Measurements from ENCODE around the gene ZIM2. TPM values are rescaled to one million over a fixed set of nuclear protein-coding genes. Genes with fewer than 3 reads are reported as not detected.

Gene ZIM2
- total and polyA plus RNA-seq, 2 experiments from 2014 or later = not detected

DNA sequence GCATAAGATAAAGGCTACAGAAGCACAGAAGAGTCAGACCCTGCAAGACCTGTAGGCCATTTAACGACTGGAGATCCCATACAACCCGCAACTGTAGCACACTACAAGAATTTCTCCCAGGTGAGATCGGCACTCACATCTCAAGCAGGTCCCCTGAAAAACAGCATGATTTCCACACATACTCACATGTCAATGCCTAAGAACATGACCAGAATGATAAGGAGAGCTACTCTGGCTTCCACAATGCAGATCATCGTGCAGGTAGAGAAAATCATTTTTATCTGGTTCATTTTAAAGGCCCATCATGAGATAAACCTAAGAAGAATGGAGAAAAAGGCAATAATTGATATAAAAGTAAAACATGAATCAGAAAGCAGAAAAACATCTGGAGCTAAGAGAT is 17.5 kb upstream of the ZIM2 start:
- Histone ChIP-seq H3K36me3 (ENCODE audit: insufficient read depth) (peaks cover 9% of the 10 kb centered on the region; the same call in 1 of the 2 replicates), H4K20me1 (replicated peaks; ENCODE audit: insufficient read depth) (no peaks in the 10 kb centered on the region), H3K4me2 (no peak overlapping the region), H3K4me3 (no peak overlapping the region), H3K9me2 (ENCODE audit: insufficient read depth) (no peaks in the 10 kb centered on the region), H3K27ac (ENCODE audit: low read depth) (no peak overlapping the region), H3K79me2 (replicated peaks; ENCODE audit: insufficient read depth) (no peaks in the 10 kb centered on the region), H2AFZ (no peak overlapping the region), H3K4me1 (ENCODE audit: insufficient read depth) (no peaks in the 10 kb centered on the region), H3K27me3 (ENCODE audit: insufficient read depth) (no peaks in the 10 kb centered on the region), H3F3A (replicated peaks; ENCODE audit: low read depth) (no peaks in the 10 kb centered on the region)
- Mint-ChIP-seq H3K9me3 (peaks cover 95% of the 10 kb centered on the region), H3K4me3 (no peak overlapping the region), H3K4me1 (no peaks in the 10 kb centered on the region), H3K36me3 (ENCODE audit: low read depth) (peaks cover 31% of the 10 kb centered on the region), H3K27ac (no peak overlapping the region), H3K27me3 (ENCODE audit: insufficient read depth, low read depth, poor library complexity) (no peaks in the 10 kb centered on the region)
- TF ChIP-seq EZH2 (IDR thresholded peaks at IDR 0.05; ENCODE audit: low read depth, unreplicated experiment) = no peak
- TF ChIP-seq EZH2phosphoT487 (IDR thresholded peaks at IDR 0.05; ENCODE audit: unreplicated experiment) = no peak
- TF ChIP-seq ZNF114 (CRISPR knock-in tag; IDR thresholded peaks at IDR 0.05) = no peak
- no peak for TF ChIP-seq NANOG (IDR thresholded peaks at IDR 0.05; ENCODE audit: borderline replicate concordance)
- TF ChIP-seq STAT1 (IDR thresholded peaks at IDR 0.05; ENCODE audit: unreplicated experiment) = no peak
- no peak for TF ChIP-seq POLR2AphosphoS5 (IDR thresholded peaks at IDR 0.05; ENCODE audit: low read depth)
- no peak for TF ChIP-seq CTCF (conservative IDR thresholded peaks at IDR 0.05; ENCODE audit: low read depth in 2 of 2)
- ATAC-seq (no peak), DNase-seq (ENCODE audit: low spot score) (no peak)

DNA sequence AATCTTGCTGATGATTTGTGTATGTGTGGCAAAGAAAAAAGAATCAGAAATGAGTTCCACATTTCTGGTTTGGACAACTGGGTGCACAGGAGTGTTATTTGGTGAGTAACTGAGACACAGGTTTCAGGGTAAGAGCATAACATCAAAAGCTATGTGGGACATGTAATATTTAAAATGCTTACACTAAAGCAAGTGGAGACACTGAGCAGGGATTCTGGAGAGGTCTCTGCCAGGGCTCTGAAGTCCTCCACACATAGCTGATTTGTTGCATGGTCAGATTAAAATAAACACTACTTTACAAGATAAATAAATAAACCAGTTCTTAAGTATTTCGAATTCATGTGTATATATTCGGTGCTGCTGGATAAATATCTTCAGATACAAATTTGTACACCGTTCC is 16.3 kb upstream of the ZIM2 start:
- H3K27me3 Mint-ChIP-seq (ENCODE audit: insufficient read depth, low read depth, poor library complexity) = no peaks in the 10 kb centered on the region
- Histone ChIP-seq H3K9me2 (ENCODE audit: insufficient read depth) (no peaks in the 10 kb centered on the region), H3K27me3 (ENCODE audit: insufficient read depth) (no peaks in the 10 kb centered on the region), H2AFZ (no peak overlapping the region), H3K27ac (ENCODE audit: low read depth) (no peak overlapping the region), H3F3A (replicated peaks; ENCODE audit: low read depth) (no peaks in the 10 kb centered on the region), H3K36me3 (ENCODE audit: insufficient read depth) (peaks cover 12% of the 10 kb centered on the region), H3K4me3 (no peak overlapping the region), H3K4me2 (no peak overlapping the region), H3K4me1 (ENCODE audit: insufficient read depth) (no peaks in the 10 kb centered on the region), H4K20me1 (replicated peaks; ENCODE audit: insufficient read depth) (no peaks in the 10 kb centered on the region), H3K79me2 (replicated peaks; ENCODE audit: insufficient read depth) (no peaks in the 10 kb centered on the region)
- no peaks in the 10 kb centered on the region for H3K4me1 Mint-ChIP-seq
- no peak for ATAC-seq
- H3K4me3 Mint-ChIP-seq = no peak overlapping the region
- peaks cover 93% of the 10 kb centered on the region for H3K9me3 Mint-ChIP-seq
- H3K36me3 Mint-ChIP-seq (ENCODE audit: low read depth) = peaks cover 35% of the 10 kb centered on the region
- no peak overlapping the region for H3K27ac Mint-ChIP-seq
- DNase-seq (ENCODE audit: low spot score) = no peak
- TF ChIP-seq, protein P1, sequence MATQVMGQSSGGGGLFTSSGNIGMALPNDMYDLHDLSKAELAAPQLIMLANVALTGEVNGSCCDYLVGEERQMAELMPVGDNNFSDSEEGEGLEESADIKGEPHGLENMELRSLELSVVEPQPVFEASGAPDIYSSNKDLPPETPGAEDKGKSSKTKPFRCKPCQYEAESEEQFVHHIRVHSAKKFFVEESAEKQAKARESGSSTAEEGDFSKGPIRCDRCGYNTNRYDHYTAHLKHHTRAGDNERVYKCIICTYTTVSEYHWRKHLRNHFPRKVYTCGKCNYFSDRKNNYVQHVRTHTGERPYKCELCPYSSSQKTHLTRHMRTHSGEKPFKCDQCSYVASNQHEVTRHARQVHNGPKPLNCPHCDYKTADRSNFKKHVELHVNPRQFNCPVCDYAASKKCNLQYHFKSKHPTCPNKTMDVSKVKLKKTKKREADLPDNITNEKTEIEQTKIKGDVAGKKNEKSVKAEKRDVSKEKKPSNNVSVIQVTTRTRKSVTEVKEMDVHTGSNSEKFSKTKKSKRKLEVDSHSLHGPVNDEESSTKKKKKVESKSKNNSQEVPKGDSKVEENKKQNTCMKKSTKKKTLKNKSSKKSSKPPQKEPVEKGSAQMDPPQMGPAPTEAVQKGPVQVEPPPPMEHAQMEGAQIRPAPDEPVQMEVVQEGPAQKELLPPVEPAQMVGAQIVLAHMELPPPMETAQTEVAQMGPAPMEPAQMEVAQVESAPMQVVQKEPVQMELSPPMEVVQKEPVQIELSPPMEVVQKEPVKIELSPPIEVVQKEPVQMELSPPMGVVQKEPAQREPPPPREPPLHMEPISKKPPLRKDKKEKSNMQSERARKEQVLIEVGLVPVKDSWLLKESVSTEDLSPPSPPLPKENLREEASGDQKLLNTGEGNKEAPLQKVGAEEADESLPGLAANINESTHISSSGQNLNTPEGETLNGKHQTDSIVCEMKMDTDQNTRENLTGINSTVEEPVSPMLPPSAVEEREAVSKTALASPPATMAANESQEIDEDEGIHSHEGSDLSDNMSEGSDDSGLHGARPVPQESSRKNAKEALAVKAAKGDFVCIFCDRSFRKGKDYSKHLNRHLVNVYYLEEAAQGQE (IDR thresholded peaks at IDR 0.05; ENCODE audit: unreplicated experiment) = no peak
- no peak for TF ChIP-seq ETS1 (IDR thresholded peaks at IDR 0.05)
- TF ChIP-seq, protein P2, sequence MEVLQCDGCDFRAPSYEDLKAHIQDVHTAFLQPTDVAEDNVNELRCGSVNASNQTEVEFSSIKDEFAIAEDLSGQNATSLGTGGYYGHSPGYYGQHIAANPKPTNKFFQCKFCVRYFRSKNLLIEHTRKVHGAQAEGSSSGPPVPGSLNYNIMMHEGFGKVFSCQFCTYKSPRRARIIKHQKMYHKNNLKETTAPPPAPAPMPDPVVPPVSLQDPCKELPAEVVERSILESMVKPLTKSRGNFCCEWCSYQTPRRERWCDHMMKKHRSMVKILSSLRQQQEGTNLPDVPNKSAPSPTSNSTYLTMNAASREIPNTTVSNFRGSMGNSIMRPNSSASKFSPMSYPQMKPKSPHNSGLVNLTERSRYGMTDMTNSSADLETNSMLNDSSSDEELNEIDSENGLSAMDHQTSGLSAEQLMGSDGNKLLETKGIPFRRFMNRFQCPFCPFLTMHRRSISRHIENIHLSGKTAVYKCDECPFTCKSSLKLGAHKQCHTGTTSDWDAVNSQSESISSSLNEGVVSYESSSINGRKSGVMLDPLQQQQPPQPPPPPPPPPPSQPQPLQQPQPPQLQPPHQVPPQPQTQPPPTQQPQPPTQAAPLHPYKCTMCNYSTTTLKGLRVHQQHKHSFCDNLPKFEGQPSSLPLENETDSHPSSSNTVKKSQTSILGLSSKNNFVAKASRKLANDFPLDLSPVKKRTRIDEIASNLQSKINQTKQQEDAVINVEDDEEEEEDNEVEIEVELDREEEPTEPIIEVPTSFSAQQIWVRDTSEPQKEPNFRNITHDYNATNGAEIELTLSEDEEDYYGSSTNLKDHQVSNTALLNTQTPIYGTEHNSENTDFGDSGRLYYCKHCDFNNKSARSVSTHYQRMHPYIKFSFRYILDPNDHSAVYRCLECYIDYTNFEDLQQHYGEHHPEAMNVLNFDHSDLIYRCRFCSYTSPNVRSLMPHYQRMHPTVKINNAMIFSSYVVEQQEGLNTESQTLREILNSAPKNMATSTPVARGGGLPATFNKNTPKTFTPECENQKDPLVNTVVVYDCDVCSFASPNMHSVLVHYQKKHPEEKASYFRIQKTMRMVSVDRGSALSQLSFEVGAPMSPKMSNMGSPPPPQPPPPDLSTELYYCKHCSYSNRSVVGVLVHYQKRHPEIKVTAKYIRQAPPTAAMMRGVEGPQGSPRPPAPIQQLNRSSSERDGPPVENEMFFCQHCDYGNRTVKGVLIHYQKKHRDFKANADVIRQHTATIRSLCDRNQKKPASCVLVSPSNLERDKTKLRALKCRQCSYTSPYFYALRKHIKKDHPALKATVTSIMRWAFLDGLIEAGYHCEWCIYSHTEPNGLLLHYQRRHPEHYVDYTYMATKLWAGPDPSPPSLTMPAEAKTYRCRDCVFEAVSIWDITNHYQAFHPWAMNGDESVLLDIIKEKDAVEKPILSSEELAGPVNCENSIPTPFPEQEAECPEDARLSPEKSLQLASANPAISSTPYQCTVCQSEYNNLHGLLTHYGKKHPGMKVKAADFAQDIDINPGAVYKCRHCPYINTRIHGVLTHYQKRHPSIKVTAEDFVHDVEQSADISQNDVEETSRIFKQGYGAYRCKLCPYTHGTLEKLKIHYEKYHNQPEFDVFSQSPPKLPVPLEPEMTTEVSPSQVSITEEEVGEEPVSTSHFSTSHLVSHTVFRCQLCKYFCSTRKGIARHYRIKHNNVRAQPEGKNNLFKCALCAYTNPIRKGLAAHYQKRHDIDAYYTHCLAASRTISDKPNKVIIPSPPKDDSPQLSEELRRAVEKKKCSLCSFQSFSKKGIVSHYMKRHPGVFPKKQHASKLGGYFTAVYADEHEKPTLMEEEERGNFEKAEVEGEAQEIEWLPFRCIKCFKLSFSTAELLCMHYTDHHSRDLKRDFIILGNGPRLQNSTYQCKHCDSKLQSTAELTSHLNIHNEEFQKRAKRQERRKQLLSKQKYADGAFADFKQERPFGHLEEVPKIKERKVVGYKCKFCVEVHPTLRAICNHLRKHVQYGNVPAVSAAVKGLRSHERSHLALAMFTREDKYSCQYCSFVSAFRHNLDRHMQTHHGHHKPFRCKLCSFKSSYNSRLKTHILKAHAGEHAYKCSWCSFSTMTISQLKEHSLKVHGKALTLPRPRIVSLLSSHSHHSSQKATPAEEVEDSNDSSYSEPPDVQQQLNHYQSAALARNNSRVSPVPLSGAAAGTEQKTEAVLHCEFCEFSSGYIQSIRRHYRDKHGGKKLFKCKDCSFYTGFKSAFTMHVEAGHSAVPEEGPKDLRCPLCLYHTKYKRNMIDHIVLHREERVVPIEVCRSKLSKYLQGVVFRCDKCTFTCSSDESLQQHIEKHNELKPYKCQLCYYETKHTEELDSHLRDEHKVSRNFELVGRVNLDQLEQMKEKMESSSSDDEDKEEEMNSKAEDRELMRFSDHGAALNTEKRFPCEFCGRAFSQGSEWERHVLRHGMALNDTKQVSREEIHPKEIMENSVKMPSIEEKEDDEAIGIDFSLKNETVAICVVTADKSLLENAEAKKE (CRISPR knock-in tag; IDR thresholded peaks at IDR 0.05) = no peak
- TF ChIP-seq EZH2 (IDR thresholded peaks at IDR 0.05; ENCODE audit: low read depth, unreplicated experiment) = no peak
- no peak for TF ChIP-seq NANOG (IDR thresholded peaks at IDR 0.05; ENCODE audit: borderline replicate concordance)
